Measurements from ENCODE around the gene TBC1D30.
A peak's percentile ranks its signal among the peaks of the same experiment; 100 is the strongest.

TBC1D30 gene

DNA sequence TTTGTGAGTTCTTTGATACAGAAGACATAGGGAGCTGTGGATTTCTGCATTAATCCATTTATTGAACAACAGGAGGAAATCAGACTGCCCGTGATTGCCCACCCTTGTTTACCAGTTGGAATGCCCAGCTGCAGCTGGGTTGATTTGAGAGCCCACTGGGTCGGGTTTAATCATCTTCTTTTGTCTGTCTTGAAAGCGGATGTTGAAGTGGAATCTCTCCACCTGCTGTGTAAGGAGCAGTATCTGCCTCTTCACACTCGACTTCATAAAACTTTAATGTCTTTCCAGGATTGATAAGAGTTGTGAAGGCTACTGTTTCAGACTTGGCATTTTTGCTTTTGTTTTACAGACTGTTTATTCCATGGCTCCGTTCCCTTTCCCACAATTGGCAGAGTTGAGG is 39.9 kb downstream of the TBC1D30 start:
- no peak for TF ChIP-seq POLR2A (IDR thresholded peaks at IDR 0.05; ENCODE audit: low read depth, low read length)
- FAIRE-seq (no peak), DNase-seq (ENCODE audit: insufficient read length, low spot score) (no peak)

DNA sequence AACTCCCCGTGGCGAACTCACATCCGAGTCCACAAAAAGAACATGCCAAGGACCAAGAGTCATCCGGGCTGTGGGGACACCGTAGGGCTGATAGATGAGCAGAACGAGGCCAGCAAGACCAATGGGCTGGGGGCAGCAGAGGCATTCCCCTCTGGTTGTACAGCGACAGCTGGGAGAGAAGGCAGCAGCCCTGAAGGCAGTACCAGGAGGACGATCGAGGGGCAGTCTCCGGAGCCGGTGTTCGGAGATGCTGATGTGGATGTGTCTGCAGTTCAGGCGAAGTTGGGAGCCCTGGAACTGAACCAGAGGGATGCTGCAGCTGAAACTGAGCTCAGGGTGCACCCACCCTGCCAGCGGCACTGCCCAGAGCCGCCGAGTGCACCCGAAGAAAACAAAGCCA is 50.7 kb downstream of the TBC1D30 start:
- TF ChIP-seq POLR2A (IDR thresholded peaks at IDR 0.05; ENCODE audit: low read depth, low read length), result no peak
- FAIRE-seq (no peak), DNase-seq (ENCODE audit: insufficient read length, low spot score) (no peak)

DNA sequence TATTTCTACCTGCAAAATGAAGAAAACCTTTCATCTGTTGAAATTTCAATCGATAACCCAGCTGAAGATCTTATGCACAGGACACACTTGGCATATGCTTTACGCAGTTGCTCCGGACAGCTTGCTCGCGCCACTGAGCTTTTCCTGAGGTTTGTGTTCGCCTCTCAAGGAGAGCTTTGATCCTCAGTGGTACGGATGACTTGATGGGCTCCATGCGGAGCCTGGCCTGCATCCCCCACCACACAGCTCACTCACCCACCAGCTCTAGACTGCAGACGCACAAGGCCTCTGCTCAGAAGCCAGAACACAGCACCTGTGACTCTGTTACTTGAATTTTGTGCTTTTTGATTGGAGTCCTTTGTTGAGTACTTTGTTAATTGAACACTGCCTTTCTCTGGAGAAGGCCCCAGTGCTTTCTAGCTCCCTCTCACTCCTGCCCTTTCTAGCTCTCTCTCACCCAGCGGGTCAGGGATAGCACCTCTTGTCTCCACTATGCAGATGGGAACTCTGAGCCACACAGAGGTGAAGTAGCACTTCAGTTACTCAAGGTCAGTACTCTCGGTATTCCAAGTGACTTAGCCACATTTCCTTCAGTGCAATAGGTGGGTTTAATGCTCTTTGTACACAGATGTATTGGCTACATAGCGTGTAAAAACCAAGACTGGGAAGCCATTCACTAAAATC is 52.1 kb downstream of the TBC1D30 start:
- no peak for DNase-seq (ENCODE audit: insufficient read length, low spot score)
- no peak for FAIRE-seq
- no peak for TF ChIP-seq POLR2A (IDR thresholded peaks at IDR 0.05; ENCODE audit: low read depth, low read length)

DNA sequence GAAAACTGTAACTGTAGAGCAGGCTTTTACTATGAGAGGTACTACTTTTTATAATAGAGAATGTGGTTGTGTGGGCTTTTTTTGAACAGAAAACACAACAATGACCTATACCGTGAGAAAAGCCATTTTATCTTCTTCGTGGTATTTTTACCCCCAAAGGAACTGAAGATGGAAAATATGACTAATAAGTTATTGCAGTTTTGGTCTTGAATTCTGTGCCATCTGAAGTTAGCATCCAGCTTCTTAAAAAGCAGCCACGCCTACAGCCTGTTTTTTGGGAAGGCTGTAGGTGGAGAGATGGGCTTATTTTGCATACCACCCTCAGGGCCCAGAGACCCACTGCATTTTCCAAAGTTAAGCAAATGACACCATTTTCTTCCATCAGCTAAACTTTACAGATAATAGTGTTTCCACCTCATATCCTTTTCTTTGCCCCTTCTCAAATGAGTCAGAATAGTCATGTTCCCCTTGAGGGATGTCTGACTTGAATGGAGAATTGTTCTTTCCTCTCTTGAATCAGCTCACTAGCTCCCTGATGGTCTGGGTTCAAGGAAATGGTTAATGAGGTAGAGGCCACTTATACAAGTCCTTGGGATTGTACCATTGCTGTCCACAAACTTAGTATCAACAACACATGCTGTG is 53.0 kb downstream of the TBC1D30 start:
- FAIRE-seq (no peak), DNase-seq (ENCODE audit: insufficient read length, low spot score) (no peak)
- TF ChIP-seq POLR2A (IDR thresholded peaks at IDR 0.05; ENCODE audit: low read depth, low read length), result no peak

DNA sequence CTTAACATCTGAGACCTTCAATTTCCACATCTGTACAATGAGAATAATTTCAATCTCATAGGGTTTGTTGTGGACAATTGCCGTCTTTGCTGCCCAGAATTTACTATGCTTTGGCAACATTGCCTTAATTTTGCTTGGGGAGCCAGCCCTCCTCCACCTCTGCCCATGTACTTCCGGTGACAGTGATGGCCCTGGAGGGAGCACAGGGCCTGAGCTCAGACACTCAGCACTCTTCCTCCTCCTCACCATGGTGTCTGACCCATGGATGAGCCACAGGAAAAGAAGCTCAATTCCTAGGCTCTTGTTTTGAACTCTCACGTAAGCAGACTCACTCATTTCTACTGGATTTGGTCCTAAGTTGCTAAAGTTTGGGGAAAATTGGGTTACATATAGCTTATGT is 58.2 kb downstream of the TBC1D30 start:
- no peak for TF ChIP-seq POLR2A (IDR thresholded peaks at IDR 0.05; ENCODE audit: low read depth, low read length)
- DNase-seq (ENCODE audit: insufficient read length, low spot score), result no peak
- no peak for FAIRE-seq

DNA sequence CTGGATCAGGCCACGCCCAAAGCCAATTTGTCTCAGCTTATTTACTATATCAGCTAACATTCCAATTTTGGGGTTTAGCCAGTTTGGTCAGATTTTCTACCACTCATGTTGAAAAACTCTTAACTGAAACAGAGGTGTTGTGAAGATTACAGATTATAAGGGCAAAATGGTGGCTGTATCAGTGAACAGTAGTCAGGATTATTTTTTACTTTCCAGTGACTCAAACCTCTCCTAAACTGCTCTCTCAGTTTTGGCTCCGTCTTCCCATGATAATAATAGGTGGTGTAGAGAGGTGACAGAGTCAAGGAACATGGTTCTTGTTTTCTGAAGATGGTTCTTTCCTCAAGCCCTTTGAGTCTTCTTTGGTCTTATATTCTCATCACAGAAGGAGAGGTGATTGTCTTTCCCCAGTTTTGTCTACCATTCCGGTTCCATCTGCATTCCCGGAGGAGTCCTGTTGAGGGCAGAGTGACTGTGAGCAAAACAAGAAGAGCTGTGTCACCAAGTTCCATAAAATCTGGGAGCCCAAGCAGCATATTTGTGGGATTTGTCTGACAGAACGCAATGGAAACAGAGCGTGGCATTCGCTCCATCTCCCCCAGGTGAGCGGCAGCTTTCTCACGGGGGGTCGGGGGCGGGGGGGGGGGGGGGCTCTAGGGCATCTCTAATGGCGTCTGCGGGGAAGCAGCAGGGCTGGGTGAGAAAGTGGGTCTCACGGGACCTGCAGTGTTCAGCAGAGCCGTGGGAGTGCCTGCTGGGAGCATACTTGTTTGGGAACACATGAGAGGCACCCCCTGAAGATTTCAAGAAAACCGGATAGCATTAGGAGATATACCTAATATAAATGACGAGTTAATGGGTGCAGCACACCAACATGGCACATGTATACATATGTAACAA is 59.1 kb downstream of the TBC1D30 start:
- FAIRE-seq, result no peak
- TF ChIP-seq POLR2A (IDR thresholded peaks at IDR 0.05; ENCODE audit: low read depth, low read length), result no peak

DNA sequence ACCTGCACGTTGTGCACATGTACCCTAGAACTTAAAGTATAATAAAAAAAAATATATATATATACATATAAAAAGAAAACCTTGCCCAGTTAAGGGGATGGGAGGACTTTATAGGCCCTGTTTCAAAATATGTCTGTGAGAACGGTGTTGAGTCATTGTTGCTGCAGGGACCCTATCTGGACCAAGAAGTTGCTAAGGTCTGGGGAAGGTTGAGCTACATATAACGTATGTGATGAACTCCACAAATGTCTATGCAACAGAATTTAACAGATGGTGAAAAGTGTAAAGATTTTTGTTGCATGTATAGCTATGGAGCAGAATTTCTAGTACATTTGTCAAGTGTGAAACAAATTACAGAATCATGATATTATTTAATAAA is 59.7 kb downstream of the TBC1D30 start:
- no peak for TF ChIP-seq POLR2A (IDR thresholded peaks at IDR 0.05; ENCODE audit: low read depth, low read length)
- FAIRE-seq (no peak), DNase-seq (ENCODE audit: insufficient read length, low spot score) (no peak)

More for the DNA sequence above, 59.1 kb downstream of the TBC1D30 start:
- DNase-seq (ENCODE audit: insufficient read length, low spot score), result peak; percentile 14

DNA sequence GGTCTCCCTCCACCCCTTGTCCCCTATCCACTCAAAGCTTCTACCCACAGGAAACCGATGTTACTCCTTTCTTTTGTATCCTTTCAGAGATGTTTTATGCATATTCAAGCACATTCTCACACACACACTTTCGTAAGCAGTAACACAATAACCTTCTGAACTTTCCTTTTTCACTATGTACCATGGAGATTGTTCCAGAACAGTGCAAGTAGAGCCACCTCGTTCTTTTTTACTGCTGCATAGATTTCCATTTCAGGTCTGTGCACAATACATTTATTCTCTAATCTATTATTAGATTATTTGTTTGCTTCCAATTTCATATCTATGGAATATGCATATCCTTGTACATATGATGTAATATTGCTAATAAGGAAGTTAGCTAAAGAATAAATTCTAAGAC is 60.3 kb downstream of the TBC1D30 start:
- FAIRE-seq (no peak), DNase-seq (ENCODE audit: insufficient read length, low spot score) (no peak)
- no peak for TF ChIP-seq POLR2A (IDR thresholded peaks at IDR 0.05; ENCODE audit: low read depth, low read length)

DNA sequence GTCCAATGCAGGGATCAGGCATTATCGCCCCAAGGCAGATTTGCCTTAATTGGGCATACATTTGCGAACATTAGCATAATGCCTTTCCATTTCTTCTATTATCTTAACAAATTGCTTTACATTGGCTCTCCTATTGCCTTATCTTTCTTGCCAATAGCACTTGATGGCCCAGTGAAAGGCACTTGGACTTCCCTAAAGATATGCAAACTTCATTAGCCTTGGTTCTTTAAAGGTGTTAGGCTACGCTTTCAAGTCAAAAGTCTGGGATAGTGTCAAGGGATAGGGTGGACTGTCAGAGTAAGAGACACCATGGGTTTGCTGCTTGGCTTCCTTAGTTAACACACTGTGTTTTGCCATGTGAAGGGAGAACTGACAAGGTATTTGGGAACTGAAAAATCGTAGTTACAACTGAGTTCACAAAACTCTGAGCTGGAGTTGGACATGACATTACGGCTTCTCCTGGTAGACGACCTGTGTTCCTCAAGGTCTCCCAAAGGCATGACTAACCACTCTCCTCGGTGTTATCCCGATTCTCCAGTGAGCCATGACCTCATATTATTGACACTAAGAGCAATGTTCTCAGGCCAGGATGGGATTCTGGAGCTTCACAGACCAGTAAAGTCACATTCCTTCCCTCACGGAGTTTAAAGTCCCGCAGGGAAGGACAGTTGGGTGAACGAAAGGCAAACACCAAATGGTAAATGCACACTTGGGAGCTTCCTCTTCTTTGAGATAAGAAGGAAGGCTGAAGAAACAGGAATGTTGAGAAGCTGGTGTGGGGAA is 65.2 kb downstream of the TBC1D30 start:
- TF ChIP-seq POLR2A (IDR thresholded peaks at IDR 0.05; ENCODE audit: low read depth, low read length), result no peak
- DNase-seq (ENCODE audit: insufficient read length, low spot score), result no peak
- FAIRE-seq, result no peak

DNA sequence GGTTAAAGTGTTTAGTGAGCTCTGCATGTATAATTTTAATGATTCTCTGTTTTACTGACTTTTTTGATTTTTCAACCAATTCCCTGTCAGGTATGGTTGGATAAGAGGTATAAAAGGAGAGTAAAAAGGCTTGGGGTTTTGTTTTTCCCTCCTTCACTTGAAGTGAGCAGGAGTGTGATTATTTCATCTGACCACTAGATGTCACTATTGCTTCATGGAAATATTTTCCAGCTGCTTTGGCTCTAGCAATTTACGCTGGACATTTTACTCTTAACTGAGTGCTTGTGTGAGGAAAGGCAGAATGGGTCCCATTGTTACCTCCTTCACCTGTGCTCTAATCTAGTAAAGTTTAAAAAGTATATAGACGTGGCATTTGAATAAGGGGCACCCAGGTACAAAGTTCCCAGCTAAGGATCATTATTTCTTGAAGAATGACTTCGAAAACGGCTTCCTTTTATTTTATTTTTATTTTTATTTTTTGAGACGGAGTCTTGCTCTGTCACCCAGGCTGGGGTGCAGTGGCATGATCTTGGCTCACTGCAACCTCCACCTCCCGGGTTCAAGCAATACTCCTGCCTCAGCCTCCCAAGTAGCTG is 66.5 kb downstream of the TBC1D30 start:
- peak; percentile 96 for FAIRE-seq
- no peak for TF ChIP-seq POLR2A (IDR thresholded peaks at IDR 0.05; ENCODE audit: low read depth, low read length)
- peak; percentile 19 for DNase-seq (ENCODE audit: insufficient read length, low spot score)

DNA sequence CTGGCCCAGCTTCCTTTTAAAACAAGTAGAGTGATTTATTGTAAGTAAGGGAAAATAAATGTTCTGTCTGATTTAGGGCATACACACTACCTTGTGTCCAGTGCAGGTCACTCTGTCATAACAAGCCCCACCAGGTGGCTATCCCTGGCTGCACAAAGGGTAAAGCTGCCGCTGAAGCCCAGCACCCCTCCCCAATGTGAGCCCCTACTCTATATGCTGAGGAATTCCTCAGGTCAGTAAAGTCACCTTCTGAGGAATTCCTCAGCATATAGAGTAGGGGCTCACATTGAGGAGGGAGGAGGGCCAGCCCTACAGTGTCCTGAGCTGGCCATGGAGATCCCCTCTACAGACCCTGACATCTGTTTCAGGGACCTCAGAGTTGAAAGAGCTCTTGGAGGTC is 67.2 kb downstream of the TBC1D30 start:
- FAIRE-seq (no peak), DNase-seq (ENCODE audit: insufficient read length, low spot score) (no peak)
- no peak for TF ChIP-seq POLR2A (IDR thresholded peaks at IDR 0.05; ENCODE audit: low read depth, low read length)

DNA sequence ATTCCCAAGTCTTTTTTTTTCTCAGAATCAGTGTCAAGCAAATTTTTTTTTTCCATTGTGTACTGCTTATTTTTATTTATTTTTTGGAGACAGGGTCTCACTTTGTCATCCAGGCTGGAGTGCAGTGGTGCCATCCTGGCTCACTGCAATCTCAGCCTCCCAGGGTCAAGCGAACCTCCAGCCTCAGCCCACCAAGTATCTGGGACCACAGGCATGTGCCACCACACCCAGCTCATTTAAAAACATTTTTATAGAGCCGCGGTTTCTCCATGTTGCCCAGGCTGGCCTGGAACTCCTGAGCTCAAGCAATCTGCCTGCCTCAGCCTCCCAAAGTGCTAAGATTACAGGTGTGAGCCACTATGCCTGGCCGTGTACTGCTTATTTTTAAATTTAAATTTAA is 68.1 kb downstream of the TBC1D30 start:
- FAIRE-seq, result no peak
- no peak for TF ChIP-seq POLR2A (IDR thresholded peaks at IDR 0.05; ENCODE audit: low read depth, low read length)
- no peak for DNase-seq (ENCODE audit: insufficient read length, low spot score)

DNA sequence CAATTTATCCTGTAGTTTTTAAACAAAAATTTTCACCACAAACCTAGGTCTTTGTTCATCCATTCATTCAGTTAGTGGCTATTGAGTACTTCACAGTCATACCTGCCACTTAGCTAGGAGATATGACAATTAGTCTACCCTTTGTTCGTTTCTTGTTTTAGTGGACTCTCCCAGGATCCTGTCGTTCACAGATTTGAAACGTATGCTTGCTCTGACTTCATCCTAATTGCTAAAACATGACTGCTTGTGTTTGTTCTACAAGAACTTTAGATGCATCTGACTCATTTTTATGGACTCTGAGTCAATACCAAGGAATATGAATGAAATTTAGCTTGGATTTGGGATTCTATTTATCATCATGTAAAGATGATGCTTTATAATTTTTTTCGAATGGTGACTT is 69.5 kb downstream of the TBC1D30 start:
- peak; percentile 62 for FAIRE-seq
- TF ChIP-seq POLR2A (IDR thresholded peaks at IDR 0.05; ENCODE audit: low read depth, low read length), result no peak

More for the DNA sequence above, 69.5 kb downstream of the TBC1D30 start:
- DNase-seq (ENCODE audit: insufficient read length, low spot score), result peak; percentile 11
